H9 (cell line): ENCODE results near the gene ADGRA1. TPM values are rescaled to one million over a fixed set of nuclear protein-coding genes. Genes with fewer than 3 reads are reported as not detected.

Source experiments
- DNase-seq: peaks from one replicate; pipeline ENCODE4 v3.0.0-alpha.2; 2017
- H2AFZ ChIP-seq: one replicate; pipeline ENCODE4 v1.6.1; 2013; ENCODE audit warnings: mild to moderate bottlenecking, low read length, control low read depth, moderate library complexity
- H2AK5ac ChIP-seq: 2 replicates; pipeline ENCODE4 v1.6.1; 2013; ENCODE audit warnings: low read length, control low read depth, mixed read lengths; ENCODE audit not compliant: insufficient read length
- H2BK120ac ChIP-seq: one replicate; pipeline ENCODE4 v1.6.1; 2013; ENCODE audit warnings: low read depth, mild to moderate bottlenecking, low read length, control low read depth, inconsistent platforms; ENCODE audit not compliant: poor library complexity, severe bottlenecking
- H2BK12ac ChIP-seq: 2 replicates; pipeline ENCODE4 v1.6.1; 2013; ENCODE audit warnings: low read length, control low read depth, mixed read lengths, low read depth; ENCODE audit not compliant: insufficient read length
- H2BK15ac ChIP-seq: 2 replicates; pipeline ENCODE4 v1.6.1; 2013; ENCODE audit warnings: low read depth, low read length, control low read depth
- H2BK20ac ChIP-seq: one replicate; pipeline ENCODE4 v1.6.1; 2013; ENCODE audit warnings: low read depth, mild to moderate bottlenecking, low read length, control low read depth, inconsistent platforms; ENCODE audit not compliant: poor library complexity, severe bottlenecking
- H2BK5ac ChIP-seq: 2 replicates; pipeline ENCODE4 v1.6.1; 2013; ENCODE audit warnings: low read length, control low read depth, mixed read lengths; ENCODE audit not compliant: insufficient read length
- H3K14ac ChIP-seq: 2 replicates; pipeline ENCODE4 v1.6.1; 2013; ENCODE audit warnings: low read length, control low read depth; ENCODE audit not compliant: insufficient read depth
- H3K18ac ChIP-seq: 2 replicates; pipeline ENCODE4 v1.6.1; 2013; ENCODE audit warnings: low read depth, mild to moderate bottlenecking, mixed read lengths, low read length, control low read depth; ENCODE audit not compliant: insufficient read length
- H3K23ac ChIP-seq: 2 replicates; pipeline ENCODE4 v1.6.1; 2013; ENCODE audit warnings: low read length, control low read depth, mixed read lengths, low read depth; ENCODE audit not compliant: insufficient read length
- H3K23me2 ChIP-seq: 2 replicates; pipeline ENCODE4 v1.6.1; 2013; ENCODE audit warnings: low read depth, mild to moderate bottlenecking, mixed read lengths, low read length, control low read depth; ENCODE audit not compliant: insufficient read length, poor library complexity, severe bottlenecking
- H3K27ac ChIP-seq: 2 replicates; pipeline ENCODE4 v1.5.1; 2013; ENCODE audit warnings: low read length, control low read depth, mixed read lengths, low read depth; ENCODE audit not compliant: insufficient read length
- H3K27me3 ChIP-seq: 2 replicates; pipeline ENCODE4 v1.6.1; 2013; ENCODE audit warnings: low read length, control low read depth, inconsistent platforms; ENCODE audit not compliant: insufficient read depth
- H3K4ac ChIP-seq: 2 replicates; pipeline ENCODE4 v1.6.1; 2013; ENCODE audit warnings: low read depth, mild to moderate bottlenecking, control low read depth, inconsistent platforms, low read length, moderate library complexity
- H3K4me1 ChIP-seq: 2 replicates; pipeline ENCODE4 v1.6.1; 2013; ENCODE audit warnings: low read length, control low read depth, inconsistent platforms; ENCODE audit not compliant: insufficient read depth
- H3K4me2 ChIP-seq: 2 replicates; pipeline ENCODE4 v1.6.1; 2013; ENCODE audit warnings: low read length, control low read depth, mixed read lengths; ENCODE audit not compliant: insufficient read length, insufficient read depth
- H3K56ac ChIP-seq: 2 replicates; pipeline ENCODE4 v1.6.1; 2013; ENCODE audit warnings: low read depth, mild to moderate bottlenecking, mixed read lengths, low read length, control low read depth; ENCODE audit not compliant: insufficient read length
- H3K79me1 ChIP-seq: 2 replicates; pipeline ENCODE4 v1.6.1; 2013; ENCODE audit warnings: low read depth, mild to moderate bottlenecking, moderate library complexity, low read length, control low read depth, inconsistent platforms; ENCODE audit not compliant: insufficient read depth, poor library complexity, severe bottlenecking
- H3K79me2 ChIP-seq: 2 replicates; pipeline ENCODE4 v1.6.1; 2013; ENCODE audit warnings: low read length, control low read depth, inconsistent platforms; ENCODE audit not compliant: insufficient read depth
- H3K9ac ChIP-seq: 2 replicates; pipeline ENCODE4 v1.6.1; 2013; ENCODE audit warnings: low read length, control low read depth, mixed read lengths; ENCODE audit not compliant: insufficient read length; ENCODE audit errors: extremely low read depth
- H3K9me3 ChIP-seq: one replicate; pipeline ENCODE4 v1.6.1; 2013; ENCODE audit warnings: low read depth, low read length, inconsistent platforms; ENCODE audit not compliant: control insufficient read depth
- H3T11ph ChIP-seq: one replicate; pipeline ENCODE4 v1.6.1; 2013; ENCODE audit warnings: mild to moderate bottlenecking, low read length, control low read depth, inconsistent platforms
- H4K20me1 ChIP-seq: one replicate; pipeline ENCODE4 v1.6.1; 2013; ENCODE audit not compliant: control insufficient read depth, insufficient read length, insufficient read depth
- H4K5ac ChIP-seq: 2 replicates; pipeline ENCODE4 v1.6.1; 2013; ENCODE audit warnings: low read depth, mild to moderate bottlenecking, mixed read lengths, low read length, control low read depth; ENCODE audit not compliant: insufficient read length
- H4K8ac ChIP-seq: replicated peaks from 2 replicates; pipeline ENCODE4 v1.6.1; 2013; ENCODE audit warnings: low read length, control low read depth, mixed read lengths, low read depth; ENCODE audit not compliant: insufficient read length
- H4K91ac ChIP-seq: 2 replicates; pipeline ENCODE4 v1.6.1; 2013; ENCODE audit warnings: low read depth, mild to moderate bottlenecking, moderate library complexity, mixed read lengths, low read length, control low read depth; ENCODE audit not compliant: insufficient read length
- H3K27ac Mint-ChIP-seq, 3 experiments: 2 replicates in 2 of 3; 3 replicates in 1 of 3; pipeline ENCODE4 v1.8.0; 2020 to 2021; ENCODE audit warnings: mixed read lengths in 3 of 3, mild to moderate bottlenecking in 1 of 3, moderate library complexity in 1 of 3
- H3K27me3 Mint-ChIP-seq: 2 replicates; pipeline ENCODE4 v1.8.0; 2021; ENCODE audit warnings: low read depth, mild to moderate bottlenecking, moderate library complexity, mixed read lengths
- H3K36me3 Mint-ChIP-seq, 3 experiments: 2 replicates in 2 of 3; 3 replicates in 1 of 3; pipeline ENCODE4 v1.8.0; 2020 to 2021; ENCODE audit warnings: low read depth in 3 of 3, mixed read lengths in 3 of 3; ENCODE audit not compliant: insufficient read depth in 1 of 3
- H3K4me1 Mint-ChIP-seq, 2 experiments: 2 replicates each; pipeline ENCODE4 v1.8.0; 2020; ENCODE audit warnings: mixed read lengths in 2 of 2
- H3K4me3 Mint-ChIP-seq, 2 experiments: 2 replicates in 1 of 2; 3 replicates in 1 of 2; pipeline ENCODE4 v1.8.0; 2020 to 2021; ENCODE audit warnings: mild to moderate bottlenecking in 2 of 2, mixed read lengths in 2 of 2, moderate library complexity in 1 of 2
- H3K9me3 Mint-ChIP-seq, 2 experiments: 2 replicates in 1 of 2; 3 replicates in 1 of 2; pipeline ENCODE4 v1.8.0; 2020; ENCODE audit warnings: mild to moderate bottlenecking in 2 of 2, mixed read lengths in 2 of 2, moderate library complexity in 1 of 2
- WGBS: extraction: QIAGEN DNeasy Blood & Tissue Kit; methylation state at CpG from one replicate; pipeline ENCODE4 v1.1.7; 2013; ENCODE audit warnings: missing lambda C conversion rate, low lambda C conversion rate, mixed read lengths; ENCODE audit not compliant: insufficient read length; ENCODE audit errors: extremely low coverage; 5-methylcytosine and 5-hydroxymethylcytosine counted together
- total RNA-seq: library from RNA; stranded (reverse); gene quantifications from 2 replicates; pipeline ENCODE4 v1.2.1, GENCODE V29; 2021
- TF ChIP-seq, protein P1 (sequence below): fragments of 200-600 bp; sonication (generic); conservative IDR thresholded peaks from 3 replicates; pipeline ENCODE4 v1.8.0; 2021; ENCODE audit warnings: antibody characterized with exemption, mild to moderate bottlenecking

Gene ADGRA1
- total RNA-seq, 1 experiment from 2014 or later, result 0.11 TPM

DNA sequence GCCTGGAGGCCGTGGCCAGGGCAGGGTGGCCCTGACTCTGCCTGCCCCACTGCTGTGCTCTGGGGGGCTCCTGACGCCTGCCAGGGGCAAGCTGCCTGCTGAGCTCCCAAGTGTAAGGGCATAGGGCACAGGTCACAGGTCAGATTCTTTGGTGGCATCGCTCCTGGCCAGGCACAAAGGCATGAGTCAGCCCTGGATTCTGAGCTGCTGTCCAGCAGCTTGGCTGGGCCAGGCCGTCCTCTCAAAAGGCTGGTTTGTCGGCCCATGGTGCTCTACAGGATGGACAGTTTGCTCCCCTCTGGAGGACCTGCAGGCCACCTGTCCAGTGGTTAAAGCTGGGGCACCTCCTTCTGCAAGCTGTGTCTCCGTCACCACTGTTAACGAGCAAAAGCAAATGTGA, 2.9 kb downstream of the ADGRA1 start:
- Histone ChIP-seq H3K14ac (no peak overlapping the region; the same call in 1 of the 2 replicates), H3K23me2 (peaks cover 9% of the 10 kb centered on the region), H3K27ac (no peak overlapping the region), H4K20me1 (no peaks in the 10 kb centered on the region), H2AFZ (no peak overlapping the region), H3K23ac (no peak overlapping the region), H3K9ac (no peak overlapping the region), H3K9me3 (no peaks in the 10 kb centered on the region), H3K27me3 (peaks cover 18% of the 10 kb centered on the region), H4K5ac (no peak overlapping the region), H2BK5ac (no peak overlapping the region), H3K79me1 (no peaks in the 10 kb centered on the region), H4K91ac (no peak overlapping the region), H3K79me2 (no peaks in the 10 kb centered on the region), H2BK12ac (no peak overlapping the region), H4K8ac (no peak overlapping the region), H3K4me2 (no peak overlapping the region), H2BK20ac (no peak overlapping the region), H3T11ph (no peak overlapping the region), H3K18ac (no peak overlapping the region), H3K4ac (no peak overlapping the region), H3K56ac (no peak overlapping the region), H3K4me1 (no peaks in the 10 kb centered on the region), H2BK120ac (no peak overlapping the region), H2BK15ac (no peak overlapping the region), H2AK5ac (no peak overlapping the region)
- no peaks in the 10 kb centered on the region; a peak in 1 of 7 replicates for H3K36me3 Mint-ChIP-seq
- no peak overlapping the region for H3K4me3 Mint-ChIP-seq
- TF ChIP-seq, protein P1, sequence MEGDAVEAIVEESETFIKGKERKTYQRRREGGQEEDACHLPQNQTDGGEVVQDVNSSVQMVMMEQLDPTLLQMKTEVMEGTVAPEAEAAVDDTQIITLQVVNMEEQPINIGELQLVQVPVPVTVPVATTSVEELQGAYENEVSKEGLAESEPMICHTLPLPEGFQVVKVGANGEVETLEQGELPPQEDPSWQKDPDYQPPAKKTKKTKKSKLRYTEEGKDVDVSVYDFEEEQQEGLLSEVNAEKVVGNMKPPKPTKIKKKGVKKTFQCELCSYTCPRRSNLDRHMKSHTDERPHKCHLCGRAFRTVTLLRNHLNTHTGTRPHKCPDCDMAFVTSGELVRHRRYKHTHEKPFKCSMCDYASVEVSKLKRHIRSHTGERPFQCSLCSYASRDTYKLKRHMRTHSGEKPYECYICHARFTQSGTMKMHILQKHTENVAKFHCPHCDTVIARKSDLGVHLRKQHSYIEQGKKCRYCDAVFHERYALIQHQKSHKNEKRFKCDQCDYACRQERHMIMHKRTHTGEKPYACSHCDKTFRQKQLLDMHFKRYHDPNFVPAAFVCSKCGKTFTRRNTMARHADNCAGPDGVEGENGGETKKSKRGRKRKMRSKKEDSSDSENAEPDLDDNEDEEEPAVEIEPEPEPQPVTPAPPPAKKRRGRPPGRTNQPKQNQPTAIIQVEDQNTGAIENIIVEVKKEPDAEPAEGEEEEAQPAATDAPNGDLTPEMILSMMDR, result no peak
- peaks cover 70% of the 10 kb centered on the region for H3K27me3 Mint-ChIP-seq
- DNase-seq, result no peak
- no peaks in the 10 kb centered on the region for H3K9me3 Mint-ChIP-seq
- no CpG with 5 or more reads among the region's 7 CpGs for WGBS
- H3K27ac Mint-ChIP-seq, result no peak overlapping the region
- peaks cover 2 to 3% of the 10 kb centered on the region in 2 experiments; a peak in 2 of 4 replicates for H3K4me1 Mint-ChIP-seq
